Endometrial microvascular endothelial cells (primary cell): ENCODE measurements around the gene KRTAP5-3. TPM values are rescaled to one million over a fixed set of nuclear protein-coding genes. Genes with fewer than 3 reads are reported as not detected.

Source experiments
- in situ Hi-C: cut with HindIII; loops from 2 replicates; pipeline ENCODE4 v1.10.0; 2017; ENCODE audit warnings: low sequenced_read_pairs, low pct_unique_long_range_greater_than_20kb; ENCODE audit errors: inconsistent ontology term
- total RNA-seq: library from RNA; depleted of rRNA; stranded (reverse); fragments of >200 nt; gene quantifications from one replicate; pipeline ENCODE4 v1.2.3, GENCODE V29; 2015; ENCODE audit errors: inconsistent ontology term

KRTAP5-3 gene
- total RNA-seq, 1 donor from 2014 or later = not detected

DNA sequence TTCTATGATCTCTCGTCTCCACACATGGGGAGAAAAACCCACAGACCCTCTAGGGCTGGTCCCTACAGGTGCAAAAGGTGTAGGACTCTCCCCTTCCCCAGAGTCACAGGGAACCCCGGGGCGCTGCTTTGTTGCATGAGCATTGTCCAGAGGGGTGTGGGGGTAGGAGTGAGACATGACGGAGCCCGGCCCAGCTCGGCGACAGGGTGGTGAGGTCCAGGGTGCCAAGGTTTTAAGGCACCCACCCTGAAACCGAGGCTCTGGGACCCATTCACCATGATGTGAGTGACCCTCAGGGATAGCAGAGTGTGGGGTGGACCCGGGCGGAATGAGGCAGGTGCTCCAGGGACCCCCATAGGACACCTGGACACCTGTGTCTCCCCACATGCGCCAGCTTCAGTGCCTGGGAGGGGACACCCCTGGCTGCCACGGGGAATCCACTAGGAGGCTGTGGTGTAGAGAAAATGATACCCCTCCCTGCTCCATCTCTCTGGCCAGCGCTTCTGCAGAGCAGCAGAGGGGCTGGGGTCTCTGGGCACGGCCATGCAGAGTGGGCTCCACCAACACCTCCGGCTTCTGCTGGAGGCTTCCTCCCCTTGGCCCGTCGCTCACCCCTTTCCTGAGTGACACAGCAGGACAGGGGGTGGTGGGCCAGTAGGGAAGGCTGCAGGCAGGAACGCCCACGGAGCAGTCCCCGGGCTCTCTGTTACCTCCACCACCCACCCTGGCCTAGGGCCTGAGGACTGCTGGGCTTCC is 36.5 kb upstream of the KRTAP5-3 start:
- in situ Hi-C loops = no loop called here

DNA sequence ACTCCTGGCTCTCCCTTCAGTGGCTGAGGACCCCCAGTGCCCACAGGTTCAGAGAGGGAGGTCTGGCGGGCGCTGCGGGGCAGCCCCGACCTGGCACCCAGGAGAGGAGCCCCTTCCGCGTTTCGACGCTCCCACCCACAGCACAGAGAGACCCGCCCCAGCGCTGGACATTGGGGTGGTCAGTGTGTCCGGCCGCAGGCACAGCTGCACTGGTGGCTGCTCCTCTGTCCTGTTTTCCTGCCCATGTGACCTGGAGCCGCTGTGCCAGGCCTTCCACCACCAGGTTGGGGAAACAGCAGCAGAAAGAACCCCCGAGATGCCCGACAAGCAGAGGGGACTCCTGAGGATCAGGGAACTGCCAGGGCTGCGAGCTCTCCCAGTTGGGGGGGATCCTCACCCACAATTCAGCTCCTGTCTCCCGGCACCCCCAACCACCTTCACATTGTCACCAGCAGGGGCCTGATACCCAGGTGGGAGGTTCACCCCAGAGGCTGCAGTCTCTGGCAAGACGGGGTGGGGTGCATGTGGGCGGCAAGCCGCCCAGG is 35.0 kb upstream of the KRTAP5-3 start:
- in situ Hi-C loops = no loop called here

DNA sequence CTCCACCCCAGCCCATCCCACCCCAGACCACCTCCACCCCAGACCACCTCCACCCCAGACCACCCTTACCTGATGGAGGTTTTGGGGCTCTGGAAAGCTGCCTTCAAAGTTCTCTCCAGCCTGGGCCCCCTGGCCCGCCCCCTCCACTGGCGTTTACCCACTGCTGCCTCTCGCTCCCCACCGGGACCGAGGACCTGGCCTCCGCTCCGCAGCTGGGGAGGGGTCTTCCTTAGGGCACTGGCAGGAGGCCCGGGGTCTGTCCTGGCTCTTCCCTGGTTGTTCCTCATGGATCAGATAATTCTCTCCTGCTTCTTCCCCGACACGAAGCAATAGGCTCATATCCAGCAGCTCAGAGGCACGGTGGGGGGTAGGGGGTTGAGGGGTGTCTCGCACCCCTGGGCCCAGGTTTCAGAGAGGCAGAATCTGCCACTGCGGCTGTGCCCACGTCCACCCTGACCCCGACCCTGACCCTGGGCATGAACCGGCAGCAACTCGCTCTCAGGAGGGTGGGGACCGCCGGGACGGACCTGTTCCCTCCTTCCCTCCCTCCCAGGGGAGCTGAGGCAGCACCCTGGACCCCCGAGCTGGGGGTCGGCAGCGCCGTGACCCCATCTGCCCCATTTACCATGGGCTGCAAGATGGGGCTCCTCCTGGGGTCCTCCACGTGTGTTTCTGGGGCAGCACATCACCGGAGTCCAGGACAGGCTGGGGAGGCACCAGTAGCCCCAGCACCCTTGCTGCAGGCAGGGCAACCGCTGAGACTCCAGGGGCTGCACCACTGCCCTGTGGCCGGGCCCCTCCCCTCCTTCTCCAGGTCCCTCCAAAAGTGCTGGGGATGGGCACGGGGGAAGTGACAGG is 34.3 kb upstream of the KRTAP5-3 start:
- in situ Hi-C loops = no loop called here

DNA sequence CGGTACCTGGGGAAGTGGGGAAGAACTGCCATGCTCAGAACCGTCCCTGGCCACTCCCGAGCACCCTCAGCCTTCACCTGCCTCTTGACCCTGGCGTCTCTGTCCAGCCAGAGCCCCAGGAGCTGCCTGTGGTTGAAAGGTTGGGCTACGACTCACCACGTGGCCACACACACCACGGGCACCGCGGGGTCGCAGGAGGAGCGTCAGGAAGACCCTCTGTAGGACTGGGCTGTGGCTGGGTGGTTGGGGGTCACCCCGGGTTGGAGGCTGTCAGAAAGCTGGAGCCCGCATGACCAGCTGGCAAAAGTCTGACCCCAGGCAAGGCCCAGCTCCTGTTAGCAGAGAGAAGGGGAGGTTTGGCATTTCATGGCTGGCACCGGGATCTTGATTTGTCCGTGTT is 32.8 kb upstream of the KRTAP5-3 start:
- in situ Hi-C loops = no loop called here

- in situ Hi-C loops = no loop called here
These were observed 32.0 kb upstream of the KRTAP5-3 start for GRCh38 chr11:1640076-1640946.

- in situ Hi-C loops = no loop called here
These were observed 31.4 kb upstream of the KRTAP5-3 start for GRCh38 chr11:1639666-1640065.

- in situ Hi-C loops = no loop called here
These were observed 30.9 kb upstream of the KRTAP5-3 start for GRCh38 chr11:1639102-1639620.

- in situ Hi-C loops = no loop called here
These were observed 30.1 kb upstream of the KRTAP5-3 start for GRCh38 chr11:1638344-1638743.

- in situ Hi-C loops = no loop called here
These were observed 29.4 kb upstream of the KRTAP5-3 start for GRCh38 chr11:1637628-1638027.

GRCh38 chr11:1636291-1636950 is 28.2 kb upstream of the KRTAP5-3 start:
- in situ Hi-C loops = no loop called here

DNA sequence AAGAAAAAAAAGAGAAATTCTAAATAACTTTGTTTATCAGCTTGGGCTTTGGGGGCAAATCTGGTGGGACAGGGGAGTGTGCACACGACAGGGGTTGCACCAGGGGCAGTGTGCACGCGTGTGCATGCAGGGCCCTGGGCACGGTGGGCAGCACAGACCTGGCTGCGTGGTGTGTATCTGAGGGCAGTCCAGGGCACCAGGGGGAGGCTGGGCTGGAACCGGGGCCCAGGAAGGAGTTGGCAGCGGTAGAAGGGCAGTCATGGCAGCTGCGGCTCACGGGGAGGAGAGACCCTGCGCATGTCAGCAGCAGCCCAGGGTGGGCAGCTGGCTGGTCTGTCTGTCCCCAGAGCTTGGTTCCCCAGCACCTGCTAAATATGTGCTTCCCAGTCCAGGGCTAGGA is 25.6 kb upstream of the KRTAP5-3 start:
- in situ Hi-C loops = no loop called here

GRCh38 chr11:1632053-1632714 is 23.9 kb upstream of the KRTAP5-3 start:
- in situ Hi-C loops = no loop called here

- in situ Hi-C loops = no loop called here
These were observed 22.9 kb upstream of the KRTAP5-3 start for GRCh38 chr11:1631066-1631568.

DNA sequence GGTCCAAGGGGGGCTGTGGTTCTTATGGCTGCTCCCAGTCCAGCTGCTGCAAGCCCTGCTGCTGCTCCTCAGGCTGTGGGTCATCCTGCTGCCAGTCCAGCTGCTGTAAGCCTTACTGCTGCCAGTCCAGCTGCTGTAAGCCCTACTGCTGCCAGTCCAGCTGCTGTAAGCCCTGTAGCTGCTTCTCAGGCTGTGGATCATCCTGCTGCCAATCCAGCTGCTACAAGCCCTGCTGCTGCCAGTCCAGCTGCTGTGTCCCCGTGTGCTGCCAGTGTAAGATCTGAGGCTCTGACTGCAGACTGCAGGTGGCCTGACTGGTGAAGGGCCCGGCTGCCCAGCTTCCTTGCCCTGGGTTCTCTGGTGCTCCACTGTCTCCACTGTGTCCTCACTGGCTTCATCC is 22.0 kb upstream of the KRTAP5-3 start:
- in situ Hi-C loops = no loop called here

- in situ Hi-C loops = no loop called here
These were observed 21.3 kb upstream of the KRTAP5-3 start, which contains the start of gene KRTAP5-5 for GRCh38 chr11:1629326-1630185. Gene KRTAP5-5, plus strand, starts transcription at chr11:1629775. Its CDS starts 66 bp downstream, at chr11:1629841.

DNA sequence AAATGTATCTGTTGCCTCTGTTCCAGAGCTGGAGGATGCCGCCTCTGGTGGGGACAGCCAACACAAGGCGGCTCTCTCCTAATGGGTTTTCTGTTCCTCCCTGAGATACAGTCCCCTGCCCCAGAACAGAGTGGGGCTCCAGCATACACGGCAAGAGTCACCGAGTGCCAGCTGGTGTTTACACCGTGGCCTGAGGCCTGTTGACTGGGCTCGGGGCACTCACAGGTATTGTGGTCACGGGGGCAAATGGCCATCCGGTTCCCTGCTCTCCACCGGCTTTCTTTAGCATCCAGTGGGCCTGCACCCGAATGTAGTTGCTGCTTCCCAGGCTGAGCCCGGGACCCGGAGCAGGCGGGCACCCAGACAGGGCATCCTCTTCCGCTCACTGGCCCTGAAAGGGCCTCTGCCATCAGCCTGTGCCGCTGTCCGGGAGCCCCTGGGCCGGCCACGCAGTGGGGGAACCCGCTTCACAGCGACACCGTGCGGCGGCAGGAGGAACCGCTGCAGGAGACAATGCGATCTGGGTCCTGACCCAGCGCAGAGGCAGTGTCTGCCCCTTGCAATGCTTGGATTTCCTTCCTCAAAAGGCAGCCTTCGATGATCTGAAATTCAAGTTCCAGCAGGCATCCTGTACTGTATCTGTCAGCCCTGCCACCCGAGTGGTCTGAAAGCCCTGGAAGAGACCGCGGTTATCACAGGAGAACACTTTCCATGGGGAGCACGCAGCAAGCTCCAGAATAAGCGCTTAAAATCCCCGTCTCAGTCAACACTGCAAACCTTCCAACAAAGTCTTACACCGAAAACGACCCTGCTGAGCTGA is 20.5 kb upstream of the KRTAP5-3 start:
- in situ Hi-C loops = no loop called here
